Left ventricle myocardium superior (tissue), 1 donor: ENCODE data around the gene RAET1E. TPM values are rescaled to one million over a fixed set of nuclear protein-coding genes. Genes with fewer than 3 reads are reported as not detected.
"Not testable (repeated sequence)": the region's sequence is repeated elsewhere in the genome, so short reads cannot be mapped to it uniquely, and the experiment has no call there.

Experiments used
- ATAC-seq: fragments of 200-7000 bp; cut with Tn5 transposase; one replicate; pipeline ENCODE4 v1.9.1; 2020; ENCODE audit warnings: mild to moderate bottlenecking, moderate library complexity
- DNase-seq: peaks from one replicate; pipeline ENCODE4 v3.0.0-alpha.2; 2020
- intact Hi-C: fragments of 100-400 bp; cut with micrococcal nuclease; formaldehyde crosslinking; loops from one replicate; pipeline ENCODE4 v1.11.0; 2022
- total RNA-seq: library from RNA; stranded (reverse); fragmentation: NEBNext Ultra II Directional; extraction: Animal tissue kit (Norgen Biotek cat#: 25700); gene quantifications from one replicate; pipeline ENCODE4 v1.2.1, GENCODE V29; 2021
- donor health status: DM: no; HTN: yes; CAD: no; lungs with severe emphysema.

RAET1E gene
- total RNA-seq, 1 donor from 2014 or later, result 0.79 TPM

GRCh38 chr6:149933461-149933860, 35.5 kb upstream of the RAET1E start:
- ATAC-seq, result no peak
- intact Hi-C loops, result loop anchor here (5.0 kb wide), 1 partner anchor 84 kb away; no protein-coding TSS in a partner anchor
- DNase-seq, result no peak

GRCh38 chr6:149933036-149933435, 35.1 kb upstream of the RAET1E start:
- no peak for DNase-seq
- no peak for ATAC-seq
- intact Hi-C loops, result loop anchor here (5.0 kb wide), 1 partner anchor 84 kb away; no protein-coding TSS in a partner anchor

DNA sequence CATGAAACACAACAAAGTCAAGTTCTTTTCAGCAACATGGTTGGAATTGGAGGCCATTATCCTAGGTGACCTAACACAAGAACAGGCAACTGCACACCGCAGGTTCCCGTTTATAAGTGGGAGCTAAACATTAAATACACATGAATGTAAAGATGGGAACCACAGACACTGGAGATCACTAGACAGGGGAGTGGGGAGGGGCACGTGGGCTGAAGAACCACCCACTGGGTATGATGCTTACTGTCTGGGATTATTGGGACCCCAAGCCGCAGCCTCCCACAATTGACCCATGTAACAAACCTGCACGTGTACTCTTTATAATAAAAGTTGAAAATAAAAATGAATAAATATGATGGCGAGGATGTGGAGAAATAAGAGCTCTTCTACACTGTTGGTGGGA, 33.6 kb upstream of the RAET1E start:
- DNase-seq (no peak), ATAC-seq (no peak)
- intact Hi-C loops, result loop anchor here (5.0 kb wide), 1 partner anchor 86 kb away; no protein-coding TSS in a partner anchor

- intact Hi-C loops, result loop anchor here (5.0 kb wide), 1 partner anchor 92 kb away; no protein-coding TSS in a partner anchor
- ATAC-seq (no peak), DNase-seq (no peak)
Measured at GRCh38 chr6:149929422-149929821, 31.5 kb upstream of the RAET1E start.

DNA sequence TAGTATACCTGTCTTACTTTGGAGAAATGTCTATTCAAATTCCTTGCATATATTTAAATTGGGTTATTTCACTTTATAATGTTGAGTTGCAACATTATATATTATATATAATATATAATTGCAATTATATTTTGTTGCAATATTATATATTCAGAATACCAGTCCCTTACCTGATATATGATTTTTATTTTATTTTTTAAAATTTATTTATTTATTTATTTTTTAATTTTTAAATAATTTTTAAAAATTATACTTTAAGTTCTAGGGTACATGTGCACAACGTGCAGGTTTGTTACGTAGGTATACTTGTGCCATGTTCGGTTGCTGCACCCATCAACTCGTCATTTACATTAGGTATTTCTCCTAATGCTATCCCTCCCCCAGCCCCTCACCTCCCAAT, 29.1 kb upstream of the RAET1E start:
- not testable (repeated sequence) for ATAC-seq, DNase-seq
- intact Hi-C loops, result loop anchor here (5.0 kb wide), 1 partner anchor 90 kb away; no protein-coding TSS in a partner anchor

- peak; percentile 93 for ATAC-seq
- DNase-seq, result peak; percentile 92
- intact Hi-C loops, result loop anchor here (5.0 kb wide), 1 partner anchor 89 kb away; no protein-coding TSS in a partner anchor
Measured at GRCh38 chr6:149925974-149926777, 28.3 kb upstream of the RAET1E start.

DNA sequence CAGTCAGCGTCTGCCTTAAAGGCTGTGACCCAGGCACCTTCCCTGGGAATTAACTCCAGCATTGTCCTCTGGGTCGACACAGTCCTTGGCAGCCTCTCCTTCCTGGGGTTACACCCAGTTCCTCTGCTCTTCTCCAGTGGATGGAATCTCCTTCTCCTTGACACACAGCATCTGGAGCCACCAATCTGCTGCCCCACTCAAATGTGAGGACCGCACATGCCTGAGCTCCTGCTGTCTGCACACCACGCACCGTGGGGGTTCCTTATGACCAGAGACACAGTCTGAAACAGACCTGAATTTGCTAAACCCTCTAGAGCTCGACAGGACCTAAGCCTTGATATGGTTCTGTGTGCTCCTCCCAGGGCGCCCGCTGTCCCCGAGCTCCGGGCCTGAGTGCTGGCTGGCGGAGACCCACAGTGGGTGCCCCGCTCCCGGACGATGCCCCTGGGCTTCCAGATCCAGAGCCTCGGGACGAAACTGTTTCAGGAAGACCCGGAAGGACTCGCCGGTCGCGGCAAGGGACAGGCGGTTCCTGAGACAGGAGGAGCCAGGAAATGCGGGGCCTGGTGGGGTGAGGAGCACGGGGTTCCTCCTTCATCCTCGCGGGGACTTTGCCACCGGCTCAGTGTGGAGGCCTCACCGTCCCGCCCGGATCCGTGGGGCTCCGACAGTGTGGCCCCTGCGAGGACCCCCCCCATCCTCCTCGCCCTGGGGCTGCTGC, 27.5 kb upstream of the RAET1E start:
- DNase-seq (peak; percentile 55), ATAC-seq (peak; percentile 42)
- intact Hi-C loops, result loop anchor here (5.0 kb wide), 1 partner anchor 88 kb away; no protein-coding TSS in a partner anchor

DNA sequence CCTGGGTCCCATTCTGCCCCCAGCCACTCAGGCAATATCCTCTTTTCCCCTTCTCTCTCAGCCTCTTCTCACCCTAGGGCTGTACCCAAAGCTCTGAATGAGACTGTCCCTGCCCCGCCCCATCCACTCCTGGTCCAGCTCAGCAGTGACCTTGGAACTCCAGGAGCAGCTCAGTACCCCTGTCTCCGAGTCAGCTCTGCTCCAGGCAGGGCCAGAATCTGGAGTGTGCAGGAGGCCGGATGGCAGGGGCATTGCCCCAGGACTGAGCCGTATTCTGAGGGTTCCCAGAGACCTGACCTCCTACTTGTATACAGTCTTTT, 27.0 kb upstream of the RAET1E start:
- intact Hi-C loops, result loop anchor here (5.0 kb wide), 1 partner anchor 88 kb away; no protein-coding TSS in a partner anchor
- DNase-seq (no peak), ATAC-seq (no peak)

GRCh38 chr6:149924206-149924932, 26.5 kb upstream of the RAET1E start:
- no peak for ATAC-seq
- intact Hi-C loops, result no loop called here
- no peak for DNase-seq

- ATAC-seq, result no peak
- DNase-seq, result no peak
- intact Hi-C loops, result no loop called here
Measured at GRCh38 chr6:149923327-149923986, 25.5 kb upstream of the RAET1E start.

DNA sequence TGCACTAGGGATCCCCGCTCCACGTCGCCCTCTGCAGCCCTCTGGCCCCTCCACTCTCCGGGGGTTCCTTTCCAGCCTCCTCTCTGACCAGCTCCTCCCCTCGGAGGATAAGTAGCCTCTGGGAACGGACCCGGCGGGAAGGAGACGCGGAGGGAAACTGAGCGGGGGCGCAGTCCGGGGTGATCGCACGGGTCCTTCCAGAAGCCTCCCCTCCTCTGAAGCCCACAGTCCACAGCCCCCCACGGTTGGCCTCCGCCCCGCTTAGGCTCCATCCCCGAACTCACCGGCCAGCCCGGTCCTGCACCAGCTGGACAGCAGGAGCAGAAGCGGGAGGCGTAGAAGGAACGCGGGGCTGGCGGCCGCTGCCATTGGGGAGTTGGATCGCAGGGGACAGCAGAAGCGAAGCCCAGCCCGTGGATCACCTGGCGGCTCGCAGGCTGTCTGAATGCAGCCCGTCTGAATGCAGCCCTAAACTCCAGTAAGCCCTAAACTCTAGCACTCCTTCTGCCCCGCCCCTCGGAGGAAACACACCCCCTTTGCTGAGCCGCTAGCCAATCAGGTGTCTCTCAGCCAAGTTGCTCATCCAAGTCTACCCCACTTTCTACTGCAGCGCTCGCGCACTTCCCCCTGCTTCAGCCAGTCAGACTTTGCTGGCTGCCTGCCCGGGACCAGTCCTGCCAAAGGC, 24.9 kb upstream of the RAET1E start, which contains the start of gene RAET1G:
Gene RAET1G (minus strand): TSS at position 480 of the 685 bp plus-strand sequence. CDS start 111 bp downstream, at position 369.
- ATAC-seq, result peak; percentile 86
- DNase-seq, result peak; percentile 92
- intact Hi-C loops, result no loop called here

- intact Hi-C loops, DNase-seq, ATAC-seq: not testable (repeated sequence)
Measured at GRCh38 chr6:149922091-149922490, 24.2 kb upstream of the RAET1E start.

DNA sequence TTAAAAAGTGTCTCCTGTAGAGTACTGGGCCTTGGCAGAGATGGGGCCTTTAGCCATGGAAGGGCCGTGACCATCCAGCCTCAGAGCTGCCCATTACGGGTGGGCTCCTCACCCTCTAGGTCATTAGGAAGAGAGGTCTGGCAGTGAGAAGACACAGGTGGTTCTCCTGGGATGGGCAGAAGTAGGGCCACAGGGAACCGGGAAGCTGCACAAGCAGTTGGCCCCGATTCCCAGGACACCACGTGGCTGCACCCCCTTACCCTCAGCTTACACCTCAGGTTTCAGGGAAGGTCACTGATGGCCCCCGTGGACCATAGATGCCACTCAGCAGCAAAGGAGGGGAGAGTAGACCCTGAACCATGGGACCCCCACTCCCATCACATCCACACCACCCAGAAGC, 23.4 kb upstream of the RAET1E start:
- ATAC-seq, result no peak
- intact Hi-C loops, result no loop called here
- DNase-seq, result no peak

DNA sequence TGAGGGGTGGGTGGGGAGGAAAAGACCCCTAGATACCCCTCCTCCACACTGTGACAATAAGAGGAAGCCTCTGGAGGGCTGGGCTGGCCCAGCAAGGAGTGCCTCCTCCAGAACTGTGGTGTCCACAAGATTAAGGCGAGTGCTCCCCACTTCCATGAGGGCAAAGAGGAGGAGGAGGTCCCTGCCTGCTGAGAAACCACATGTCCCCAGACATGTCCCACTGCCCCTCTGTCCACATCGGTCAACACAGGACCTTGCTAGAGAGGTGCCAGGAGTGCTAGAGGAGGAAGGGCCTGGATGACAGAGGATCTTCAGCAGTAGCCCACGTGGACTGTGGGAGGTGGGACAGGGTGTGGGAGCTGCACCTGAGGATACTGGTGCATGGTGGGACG, 21.9 kb upstream of the RAET1E start:
- DNase-seq (no peak), ATAC-seq (no peak)
- intact Hi-C loops, result no loop called here

DNA sequence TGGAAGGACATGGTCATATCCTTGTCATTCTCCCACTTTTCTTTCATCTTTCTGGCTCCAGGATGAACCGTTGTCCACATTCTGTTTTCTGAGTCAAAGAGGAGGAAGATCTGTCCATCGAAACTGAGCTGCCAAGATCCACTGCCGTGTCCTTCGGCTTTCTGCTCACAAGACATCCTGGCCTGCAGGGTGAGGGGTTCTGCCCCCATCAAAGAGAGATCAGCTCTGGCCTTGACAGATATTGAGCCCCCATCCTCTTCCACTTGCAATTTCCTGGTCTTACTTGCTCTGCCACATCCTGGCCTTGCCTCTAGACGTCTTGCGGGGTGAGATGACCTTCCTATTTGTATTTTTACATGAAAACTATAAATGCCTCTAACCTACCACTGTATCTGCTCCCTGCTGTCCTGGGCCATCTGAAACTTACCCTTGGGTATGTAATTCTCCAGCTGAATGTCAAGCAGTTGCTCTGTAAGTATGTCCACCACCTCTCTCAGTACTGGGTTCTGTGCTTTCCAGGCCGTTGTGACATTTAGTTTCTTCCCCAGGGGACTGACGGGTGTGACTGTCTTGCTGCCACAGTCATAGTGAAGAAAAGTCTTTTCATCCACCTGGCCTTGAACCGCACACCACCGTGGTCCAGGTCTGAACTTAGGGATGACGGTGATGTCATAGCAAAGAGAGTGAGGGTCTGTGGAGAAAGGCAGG, 21.4 kb upstream of the RAET1E start:
- intact Hi-C loops, ATAC-seq, DNase-seq: not testable (repeated sequence)

DNA sequence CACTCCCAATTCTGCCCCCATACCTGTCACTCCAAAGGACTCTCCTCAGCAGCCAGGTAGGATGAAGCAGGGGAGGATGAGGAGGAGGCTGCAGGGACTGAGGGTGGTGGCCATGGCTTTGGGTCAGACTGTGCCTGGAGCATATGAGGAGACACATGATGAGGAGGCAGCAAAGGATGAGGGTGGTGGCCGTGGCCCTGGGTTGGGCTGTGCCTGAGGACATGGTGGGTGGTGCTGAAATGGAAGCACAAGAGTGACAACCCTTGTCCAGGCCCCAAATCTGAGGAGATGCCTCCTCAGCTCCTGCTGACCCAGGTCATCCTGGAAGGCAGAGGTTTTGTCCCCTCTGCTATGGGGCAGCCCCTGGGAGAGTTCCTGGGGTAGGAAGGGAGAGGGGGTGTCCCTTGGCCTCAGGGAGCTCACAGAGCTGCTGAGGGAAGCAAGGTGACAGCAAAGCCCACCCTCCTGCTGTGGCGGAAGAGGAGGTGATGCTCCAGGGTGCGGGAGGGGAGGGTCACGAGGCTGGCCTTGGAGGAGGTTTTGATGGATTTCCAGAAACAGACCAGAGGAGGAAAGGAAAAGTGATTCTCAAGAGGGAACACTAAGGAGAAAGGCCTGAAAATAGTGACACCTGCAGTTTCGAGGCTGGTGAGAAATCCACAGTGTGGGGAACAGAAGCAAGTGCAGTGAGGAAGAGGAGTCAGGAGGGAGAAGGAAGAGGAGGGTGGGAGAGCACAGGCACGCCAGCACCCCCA, 20.4 kb upstream of the RAET1E start:
- intact Hi-C loops, result no loop called here
- ATAC-seq, result no peak
- no peak for DNase-seq

- intact Hi-C loops, result no loop called here
Measured at GRCh38 chr6:149917679-149918078, 19.8 kb upstream of the RAET1E start.

More at GRCh38 chr6:149917679-149918078, 19.8 kb upstream of the RAET1E start:
- no peak for ATAC-seq
- DNase-seq, result no peak
